Measurements from ENCODE around the gene PITPNB. TPM values are rescaled to one million over a fixed set of nuclear protein-coding genes. Genes with fewer than 3 reads are reported as not detected.

PITPNB gene
- total RNA-seq, 1 experiment from 2014 or later, result 82.6 TPM

- TF ChIP-seq REST (IDR thresholded peaks at IDR 0.05; ENCODE audit: low read depth), result no peak
These were observed 82.9 kb downstream of the PITPNB start (continued) for GRCh38 chr22:27836181-27836580.

- H3K4me2 ChIP-seq (ENCODE audit: low read length), result no peak overlapping the region
- ATAC-seq, result no peak
- H3K9ac ChIP-seq (ENCODE audit: low read length), result no peak overlapping the region
- intact Hi-C loops (cut with micrococcal nuclease), result no loop called here
- no peak overlapping the region for H3K4me3 ChIP-seq (replicated peaks in 1 of 2; ENCODE audit: low read depth in 1 of 2, low read length in 2 of 2)
- H3K9me3 ChIP-seq (ENCODE audit: control insufficient read depth in 1 of 2, insufficient read depth in 1 of 2, low read depth in 1 of 2, low read length in 2 of 2), result no peaks in the 10 kb centered on the region
- ChIA-PET RAD21 (ENCODE audit: low non-redundant PET in 1 of 2, low total read pairs in 2 of 2, uncharacterized antibody in 2 of 2, unreplicated experiment in 2 of 2) (no interaction called here), CTCF (no interaction called here), POLR2A (no interaction called here)
- no peak for DNase-seq (ENCODE audit: low read depth, low spot score)
- no peaks in the 10 kb centered on the region for H3K79me2 ChIP-seq (ENCODE audit: insufficient read depth, low read length)
- no peaks in the 10 kb centered on the region for H4K20me1 ChIP-seq (ENCODE audit: insufficient read depth)
- H3K27ac ChIP-seq (ENCODE audit: low read depth, low read length), result no peak overlapping the region
- H2AFZ ChIP-seq (ENCODE audit: low read depth, low read length, poor library complexity, severe bottlenecking), result no peak overlapping the region
- no peaks in the 10 kb centered on the region for H3K9me2 ChIP-seq (ENCODE audit: insufficient read depth)
- H3K4me1 ChIP-seq (ENCODE audit: control insufficient read depth in 1 of 2, insufficient read depth in 2 of 2, low read length in 2 of 2), result no peaks in the 10 kb centered on the region
- no TSS peak for BruUV-seq (replicated peaks)
- no peaks in the 10 kb centered on the region for H3K36me3 ChIP-seq (ENCODE audit: control insufficient read depth in 1 of 2, insufficient read depth in 2 of 2, low read length in 2 of 2)
- H3K27me3 ChIP-seq (ENCODE audit: insufficient read depth, low read length), result no peaks in the 10 kb centered on the region
- no peak for TF ChIP-seq FOSL1 (IDR thresholded peaks at IDR 0.05; ENCODE audit: low read depth)
- TF ChIP-seq SP1 (IDR thresholded peaks at IDR 0.05; ENCODE audit: low read depth), result no peak
- no peak for TF ChIP-seq YY1 (IDR thresholded peaks at IDR 0.05; ENCODE audit: extremely low read depth, insufficient replicate concordance, low read depth, low read length)
- no peak for TF ChIP-seq SRF (IDR thresholded peaks at IDR 0.05; ENCODE audit: low read depth)
- no peak for TF ChIP-seq REST (IDR thresholded peaks at IDR 0.05; ENCODE audit: low read depth)
- TF ChIP-seq ZFX (IDR thresholded peaks at IDR 0.05), result no peak
- TF ChIP-seq ELF1 (IDR thresholded peaks at IDR 0.05; ENCODE audit: borderline replicate concordance, low read depth), result no peak
- no peak for TF ChIP-seq JUND (IDR thresholded peaks at IDR 0.05)
- no peak for TF ChIP-seq EZH2phosphoT487 (IDR thresholded peaks at IDR 0.05; ENCODE audit: borderline replicate concordance)
- TF ChIP-seq CEBPB (IDR thresholded peaks at IDR 0.05; ENCODE audit: low read depth), result no peak
These were observed 83.6 kb downstream of the PITPNB start for GRCh38 chr22:27835446-27835845.

Measured in HCT116 (cell line).